ENCODE results near the gene ZDHHC14.

GRCh38 chr6:157714153-157714490 is 333.1 kb downstream of the ZDHHC14 start:
- TF ChIP-seq POLR2A (IDR thresholded peaks at IDR 0.05) (no peak), CTCF (IDR thresholded peaks at IDR 0.05) (no peak)

Measured in Peyer's patch (tissue), 4 donors.